ENCODE measurements around the gene RXFP1. TPM values are rescaled to one million over a fixed set of nuclear protein-coding genes. Genes with fewer than 3 reads are reported as not detected.
A peak's percentile ranks its signal among the peaks of the same experiment; 100 is the strongest.

Gene RXFP1
- polyA plus RNA-seq, 1 donor from 2014 or later = 0.12 TPM

- Histone ChIP-seq H3K36me3 (ENCODE audit: insufficient read depth, low read length) (no peaks in the 10 kb centered on the region), H3K4me2 (ENCODE audit: low read length) (no peak overlapping the region), H3F3A (ENCODE audit: insufficient read depth, low read length, poor library complexity, severe bottlenecking) (no peaks in the 10 kb centered on the region), H3K9me3 (ENCODE audit: low read length) (no peaks in the 10 kb centered on the region), H3K4me3 (ENCODE audit: low read length) (no peak overlapping the region), H3K9me2 (ENCODE audit: insufficient read depth, low read length) (no peaks in the 10 kb centered on the region), H4K20me1 (ENCODE audit: insufficient read depth) (no peaks in the 10 kb centered on the region), H3K79me2 (replicated peaks; ENCODE audit: insufficient read depth, low read length) (no peaks in the 10 kb centered on the region), H3K27me3 (ENCODE audit: insufficient read depth, low read depth, low read length) (no peaks in the 10 kb centered on the region), H3K9ac (ENCODE audit: low read length) (no peak overlapping the region), H3K27ac (ENCODE audit: low read length) (no peak overlapping the region), H2AFZ (ENCODE audit: low read depth, low read length) (no peak overlapping the region)
- TF ChIP-seq TAF1 (IDR thresholded peaks at IDR 0.05; ENCODE audit: low read depth) (no peak), POLR2AphosphoS5 (IDR thresholded peaks at IDR 0.05) (no peak), EZH2 (IDR thresholded peaks at IDR 0.05; ENCODE audit: borderline replicate concordance, insufficient read depth, low read length, poor library complexity, severe bottlenecking) (no peak), CTCF (IDR thresholded peaks at IDR 0.05; ENCODE audit: poor library complexity, severe bottlenecking) (no peak), MXI1 (conservative IDR thresholded peaks at IDR 0.05; ENCODE audit: poor library complexity, severe bottlenecking) (no peak), EP300 (conservative IDR thresholded peaks at IDR 0.05; ENCODE audit: poor library complexity, severe bottlenecking) (no peak), REST (IDR thresholded peaks at IDR 0.05; ENCODE audit: borderline replicate concordance) (no peak)
These were observed 114.9 kb downstream of the RXFP1 start for GRCh38 chr4:158636619-158637018.

- H3K27me3 ChIP-seq (ENCODE audit: insufficient read depth, low read depth, low read length) = no peaks in the 10 kb centered on the region
- no peaks in the 10 kb centered on the region for H3K36me3 ChIP-seq (ENCODE audit: insufficient read depth, low read length)
- H3K4me2 ChIP-seq (ENCODE audit: low read length) = no peak overlapping the region
- no peak overlapping the region for H3K9ac ChIP-seq (ENCODE audit: low read length)
- no peaks in the 10 kb centered on the region for H3K9me3 ChIP-seq (ENCODE audit: low read length)
- H4K20me1 ChIP-seq (ENCODE audit: insufficient read depth) = no peaks in the 10 kb centered on the region
- no peak overlapping the region for H2AFZ ChIP-seq (ENCODE audit: low read depth, low read length)
- no peaks in the 10 kb centered on the region for H3K9me2 ChIP-seq (ENCODE audit: insufficient read depth, low read length)
- no peaks in the 10 kb centered on the region for H3K79me2 ChIP-seq (replicated peaks; ENCODE audit: insufficient read depth, low read length)
- H3K4me3 ChIP-seq (ENCODE audit: low read length) = peak overlapping the region; percentile 7
- peak overlapping the region; percentile 45 for H3K27ac ChIP-seq (ENCODE audit: low read length)
- TF ChIP-seq CTCF (IDR thresholded peaks at IDR 0.05; ENCODE audit: poor library complexity, severe bottlenecking) = no peak
- no peaks in the 10 kb centered on the region for H3F3A ChIP-seq (ENCODE audit: insufficient read depth, low read length, poor library complexity, severe bottlenecking)
These were observed 122.7 kb downstream of the RXFP1 start for GRCh38 chr4:158644356-158644755.

Data from neural cell (in vitro differentiated cells).